Activated T-cell treated with anti-CD3 and anti-CD28 coated beads, Interleukin-2, amount 50 U/mL, for 72 hours (primary cell): ENCODE measurements around the gene TBCD. TPM values are rescaled to one million over a fixed set of nuclear protein-coding genes. Genes with fewer than 3 reads are reported as not detected.

Experiments used
- ATAC-seq, 2 donors: fragments of 150-1000 bp; cut with Tn5 transposase; replicated peaks in 1 of 2; 2 replicates each; pipeline ENCODE4 v1.10.0; 2021; ENCODE audit warnings: moderate library complexity in 2 of 2, mild to moderate bottlenecking in 1 of 2
- DNase-seq, 2 donors: peaks; one replicate each; pipeline ENCODE4 v3.0.0; 2021 to 2022; ENCODE audit warnings: mixed read lengths in 1 of 2
- H3K27ac Mint-ChIP-seq: one replicate; pipeline ENCODE4 v1.8.0; 2022; ENCODE audit warnings: mild to moderate bottlenecking, moderate library complexity, mixed read lengths
- H3K27me3 Mint-ChIP-seq: one replicate; pipeline ENCODE4 v1.8.0; 2022; ENCODE audit warnings: low read depth, mixed read lengths
- H3K36me3 Mint-ChIP-seq, 2 donors: one replicate each; pipeline ENCODE4 v1.8.0; 2022; ENCODE audit warnings: mixed read lengths in 2 of 2, mild to moderate bottlenecking in 1 of 2; ENCODE audit not compliant: insufficient read depth in 2 of 2
- H3K4me1 Mint-ChIP-seq: one replicate; pipeline ENCODE4 v1.8.0; 2022; ENCODE audit warnings: low read depth, mixed read lengths
- H3K4me3 Mint-ChIP-seq, 2 donors: one replicate each; pipeline ENCODE4 v1.8.0; 2022; ENCODE audit warnings: mild to moderate bottlenecking in 2 of 2, mixed read lengths in 2 of 2, moderate library complexity in 2 of 2
- H3K9me3 Mint-ChIP-seq, 2 donors: one replicate each; pipeline ENCODE4 v1.8.0; 2022; ENCODE audit warnings: mixed read lengths in 2 of 2
- total RNA-seq, 2 donors: library from RNA; stranded (reverse); gene quantifications; one replicate each; pipeline ENCODE4 v1.2.3, GENCODE V29; 2022

TBCD gene
- total RNA-seq, 2 donors from 2014 or later = 112 to 134 TPM

GRCh38 chr17:82942166-82943130 lies 190.6 kb downstream of the TBCD start:
- H3K27me3 Mint-ChIP-seq = no peaks in the 10 kb centered on the region
- ATAC-seq (no peak), DNase-seq (no peak)

GRCh38 chr17:82943339-82943738 lies 191.5 kb downstream of the TBCD start:
- ATAC-seq = no peak
- Mint-ChIP-seq H3K27ac (no peak overlapping the region), H3K9me3 (peaks cover 11 to 16% of the 10 kb centered on the region in 2 donors), H3K27me3 (no peaks in the 10 kb centered on the region), H3K4me3 (no peak overlapping the region), H3K4me1 (no peaks in the 10 kb centered on the region), H3K36me3 (peaks cover 34 to 44% of the 10 kb centered on the region in 2 donors)
- no peak for DNase-seq

More at GRCh38 chr17:82942166-82943130, 190.6 kb downstream of the TBCD start:
- Mint-ChIP-seq H3K4me1 (no peaks in the 10 kb centered on the region), H3K4me3 (no peak overlapping the region), H3K36me3 (peaks cover 31 to 43% of the 10 kb centered on the region in 2 donors), H3K9me3 (peaks cover 11 to 16% of the 10 kb centered on the region in 2 donors), H3K27ac (no peak overlapping the region)

GRCh38 chr17:82943751-82944150 lies 191.9 kb downstream of the TBCD start:
- H3K27ac Mint-ChIP-seq = no peak overlapping the region
- no peaks in the 10 kb centered on the region for H3K27me3 Mint-ChIP-seq
- ATAC-seq (no peak), DNase-seq (no peak)
- H3K9me3 Mint-ChIP-seq = peaks cover 11 to 16% of the 10 kb centered on the region in 2 donors
- H3K4me3 Mint-ChIP-seq = no peak overlapping the region
- peaks cover 34 to 43% of the 10 kb centered on the region in 2 donors for H3K36me3 Mint-ChIP-seq
- H3K4me1 Mint-ChIP-seq = no peaks in the 10 kb centered on the region

GRCh38 chr17:82944990-82945389 lies 193.1 kb downstream of the TBCD start:
- Mint-ChIP-seq H3K4me1 (no peaks in the 10 kb centered on the region), H3K36me3 (peaks cover 38 to 51% of the 10 kb centered on the region in 2 donors), H3K27me3 (no peaks in the 10 kb centered on the region), H3K4me3 (no peak overlapping the region), H3K27ac (no peak overlapping the region), H3K9me3 (peaks cover 11 to 16% of the 10 kb centered on the region in 2 donors)
- DNase-seq (no peak), ATAC-seq (no peak)

- peak overlapping the region; percentile 15 for H3K27ac Mint-ChIP-seq
- peaks cover 11 to 16% of the 10 kb centered on the region in 2 donors for H3K9me3 Mint-ChIP-seq
- ATAC-seq (no peak), DNase-seq (no peak)
- no peaks in the 10 kb centered on the region for H3K4me1 Mint-ChIP-seq
- H3K27me3 Mint-ChIP-seq = no peaks in the 10 kb centered on the region
- H3K4me3 Mint-ChIP-seq = no peak overlapping the region
- peaks cover 40 to 53% of the 10 kb centered on the region in 2 donors for H3K36me3 Mint-ChIP-seq
Observed at GRCh38 chr17:82946081-82946480, 194.2 kb downstream of the TBCD start.

GRCh38 chr17:82947051-82947991 lies 195.5 kb downstream of the TBCD start:
- no peaks in the 10 kb centered on the region for H3K27me3 Mint-ChIP-seq
- peak in 1 of 2 donors; percentile 19 for ATAC-seq
- peaks cover 11 to 16% of the 10 kb centered on the region in 2 donors for H3K9me3 Mint-ChIP-seq
- H3K36me3 Mint-ChIP-seq = peaks cover 43 to 57% of the 10 kb centered on the region in 2 donors
- no peak overlapping the region for H3K27ac Mint-ChIP-seq
- no peak overlapping the region for H3K4me3 Mint-ChIP-seq
- H3K4me1 Mint-ChIP-seq = no peaks in the 10 kb centered on the region
- no peak for DNase-seq

GRCh38 chr17:82948081-82948511 lies 196.2 kb downstream of the TBCD start:
- Mint-ChIP-seq H3K36me3 (peaks cover 41 to 58% of the 10 kb centered on the region in 2 donors), H3K4me1 (no peaks in the 10 kb centered on the region), H3K27ac (no peak overlapping the region), H3K9me3 (peaks cover 15 to 19% of the 10 kb centered on the region in 2 donors), H3K27me3 (no peaks in the 10 kb centered on the region), H3K4me3 (no peak overlapping the region)
- DNase-seq (no peak), ATAC-seq (no peak)

GRCh38 chr17:82948957-82949356 lies 197.1 kb downstream of the TBCD start:
- no peak for DNase-seq
- no peak for ATAC-seq
- H3K4me3 Mint-ChIP-seq = no peak overlapping the region
- H3K27ac Mint-ChIP-seq = peak overlapping the region; percentile 45
- no peaks in the 10 kb centered on the region for H3K4me1 Mint-ChIP-seq
- H3K27me3 Mint-ChIP-seq = no peaks in the 10 kb centered on the region
- H3K36me3 Mint-ChIP-seq = peaks cover 37 to 53% of the 10 kb centered on the region in 2 donors
- H3K9me3 Mint-ChIP-seq = peaks cover 17 to 23% of the 10 kb centered on the region in 2 donors

GRCh38 chr17:82949361-82949760 lies 197.5 kb downstream of the TBCD start:
- no peak overlapping the region for H3K27ac Mint-ChIP-seq
- DNase-seq (no peak), ATAC-seq (no peak)
- peaks cover 34 to 53% of the 10 kb centered on the region in 2 donors for H3K36me3 Mint-ChIP-seq
- no peaks in the 10 kb centered on the region for H3K27me3 Mint-ChIP-seq
- H3K4me3 Mint-ChIP-seq = no peak overlapping the region
- H3K4me1 Mint-ChIP-seq = no peaks in the 10 kb centered on the region
- peaks cover 19 to 21% of the 10 kb centered on the region in 2 donors for H3K9me3 Mint-ChIP-seq

GRCh38 chr17:82949984-82950383 lies 198.1 kb downstream of the TBCD start:
- Mint-ChIP-seq H3K4me1 (no peaks in the 10 kb centered on the region), H3K4me3 (no peak overlapping the region), H3K36me3 (peaks cover 34 to 49% of the 10 kb centered on the region in 2 donors), H3K27me3 (no peaks in the 10 kb centered on the region), H3K27ac (no peak overlapping the region), H3K9me3 (peaks cover 20 to 21% of the 10 kb centered on the region in 2 donors)
- DNase-seq = no peak
- ATAC-seq = no peak

- DNase-seq (no peak), ATAC-seq (no peak)
- Mint-ChIP-seq H3K27me3 (no peaks in the 10 kb centered on the region), H3K4me1 (no peaks in the 10 kb centered on the region), H3K36me3 (peaks cover 33 to 49% of the 10 kb centered on the region in 2 donors), H3K4me3 (no peak overlapping the region), H3K27ac (no peak overlapping the region), H3K9me3 (peaks cover 16 to 17% of the 10 kb centered on the region in 2 donors)
Observed at GRCh38 chr17:82950525-82951102, 198.7 kb downstream of the TBCD start.

- Mint-ChIP-seq H3K4me3 (no peak overlapping the region), H3K4me1 (no peaks in the 10 kb centered on the region), H3K27me3 (no peaks in the 10 kb centered on the region), H3K9me3 (peaks cover 11 to 12% of the 10 kb centered on the region in 2 donors), H3K36me3 (peaks cover 29 to 44% of the 10 kb centered on the region in 2 donors), H3K27ac (no peak overlapping the region)
- ATAC-seq (no peak), DNase-seq (no peak)
Observed at GRCh38 chr17:82952019-82952418, 200.2 kb downstream of the TBCD start.
